Midbrain (tissue), 1 donor: ENCODE measurements around the gene CDH23.
"Not testable (repeated sequence)": the region's sequence is repeated elsewhere in the genome, so short reads cannot be mapped to it uniquely, and the experiment has no call there.

Experiments
- DNase-seq: peaks from one replicate; lab custom pipeline; 2025; lab: John Stamatoyannopoulos, UW

The CDH23 gene

GRCh38 chr10:71838264-71839211 is 441.8 kb downstream of the CDH23 start:
- no peak for DNase-seq

- peak; percentile 84 for DNase-seq
These were observed 443.6 kb downstream of the CDH23 start for GRCh38 chr10:71840177-71840957.

DNA sequence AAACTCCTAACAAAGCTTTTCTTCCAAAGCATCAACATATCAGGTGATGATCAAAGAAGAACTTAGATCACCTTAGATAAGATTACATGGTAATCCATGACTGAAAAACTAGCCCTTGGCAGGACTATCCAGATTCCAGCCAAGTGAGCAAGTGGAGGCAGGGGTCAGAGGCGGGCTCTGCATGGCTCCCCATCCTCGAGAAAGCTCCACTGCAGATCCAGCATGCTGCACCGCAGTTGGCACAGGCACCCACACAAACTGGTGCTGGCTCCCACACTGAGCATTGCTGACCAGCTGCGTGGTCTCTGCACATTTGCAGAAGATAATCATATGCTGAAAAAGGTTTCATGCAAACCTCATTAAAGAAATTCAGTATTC is 444.2 kb downstream of the CDH23 start:
- DNase-seq = no peak

DNA sequence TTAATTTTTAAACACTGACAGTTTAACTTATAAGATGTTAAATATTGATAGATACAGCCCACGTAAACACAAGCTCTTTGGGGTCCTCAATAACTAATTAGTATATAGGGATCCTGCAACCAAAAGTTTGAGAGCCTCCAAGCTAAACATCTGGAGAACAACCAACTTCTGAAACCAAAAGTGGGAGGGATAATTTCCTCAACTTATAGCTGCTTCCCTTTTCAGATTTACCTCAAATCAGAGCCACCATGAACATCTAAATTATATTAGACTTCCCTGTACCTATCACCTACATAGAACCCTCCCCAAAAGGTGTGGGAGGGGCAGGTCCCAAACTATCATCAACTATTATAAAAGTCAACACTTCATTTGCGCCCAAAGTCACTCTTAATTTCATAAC is 445.7 kb downstream of the CDH23 start:
- DNase-seq = no peak

DNA sequence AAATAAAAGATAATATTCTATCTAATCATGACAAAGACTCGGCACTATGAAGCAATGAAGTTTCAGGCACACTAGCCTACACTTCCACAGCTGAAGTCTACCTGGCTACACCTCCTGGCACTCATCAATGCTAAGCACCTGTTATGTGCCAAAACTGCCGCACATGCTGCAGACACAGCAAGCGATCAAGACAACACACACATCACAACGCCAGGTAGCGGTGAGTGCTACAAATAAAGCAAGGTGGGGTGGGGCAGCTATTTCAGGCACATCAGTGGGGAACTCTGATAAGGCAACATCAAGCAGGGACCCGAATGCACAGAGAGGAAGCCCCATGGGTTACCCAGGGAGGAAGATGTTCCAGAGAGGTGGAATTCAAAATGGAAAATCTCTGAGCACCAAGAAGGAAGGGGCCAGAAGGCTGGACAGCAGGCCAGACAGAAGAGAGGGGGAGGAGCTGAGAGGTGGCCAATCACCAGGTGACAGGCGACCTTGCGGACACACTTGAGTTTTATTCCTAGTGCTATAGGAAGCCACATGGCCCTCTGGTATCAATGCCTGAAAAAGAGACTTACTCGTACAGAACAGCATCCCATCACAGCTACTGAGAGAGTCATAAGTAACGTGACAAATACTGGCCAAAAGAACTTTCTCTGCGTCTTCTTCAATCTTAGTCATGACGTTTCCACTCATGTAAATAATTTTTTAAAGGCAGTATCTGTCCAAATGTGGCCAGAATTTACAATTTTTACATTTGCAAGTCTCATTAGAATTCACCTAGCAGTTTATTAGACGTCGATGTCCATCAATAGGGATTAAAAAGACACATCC is 446.4 kb downstream of the CDH23 start:
- no peak for DNase-seq

DNA sequence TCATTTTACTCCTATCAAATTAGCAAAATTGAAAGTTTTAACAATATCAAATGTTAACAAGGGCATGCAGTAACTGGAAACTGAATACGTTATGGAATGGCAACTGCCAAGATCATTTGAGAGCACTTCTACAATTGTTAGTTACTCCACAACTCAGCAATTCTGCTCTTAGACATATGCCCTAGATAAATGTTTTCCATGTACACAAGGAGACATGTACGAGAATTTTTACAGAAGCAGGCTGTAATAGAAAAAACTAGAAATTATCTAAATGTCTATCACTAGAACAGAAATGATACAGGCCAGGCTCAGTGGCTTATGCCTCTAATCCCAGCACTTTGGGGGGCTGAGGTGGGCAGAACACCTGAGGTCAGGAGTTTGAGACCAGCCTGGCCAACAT is 447.4 kb downstream of the CDH23 start:
- no peak for DNase-seq

GRCh38 chr10:71844695-71845094 is 448.0 kb downstream of the CDH23 start:
- no peak for DNase-seq

DNA sequence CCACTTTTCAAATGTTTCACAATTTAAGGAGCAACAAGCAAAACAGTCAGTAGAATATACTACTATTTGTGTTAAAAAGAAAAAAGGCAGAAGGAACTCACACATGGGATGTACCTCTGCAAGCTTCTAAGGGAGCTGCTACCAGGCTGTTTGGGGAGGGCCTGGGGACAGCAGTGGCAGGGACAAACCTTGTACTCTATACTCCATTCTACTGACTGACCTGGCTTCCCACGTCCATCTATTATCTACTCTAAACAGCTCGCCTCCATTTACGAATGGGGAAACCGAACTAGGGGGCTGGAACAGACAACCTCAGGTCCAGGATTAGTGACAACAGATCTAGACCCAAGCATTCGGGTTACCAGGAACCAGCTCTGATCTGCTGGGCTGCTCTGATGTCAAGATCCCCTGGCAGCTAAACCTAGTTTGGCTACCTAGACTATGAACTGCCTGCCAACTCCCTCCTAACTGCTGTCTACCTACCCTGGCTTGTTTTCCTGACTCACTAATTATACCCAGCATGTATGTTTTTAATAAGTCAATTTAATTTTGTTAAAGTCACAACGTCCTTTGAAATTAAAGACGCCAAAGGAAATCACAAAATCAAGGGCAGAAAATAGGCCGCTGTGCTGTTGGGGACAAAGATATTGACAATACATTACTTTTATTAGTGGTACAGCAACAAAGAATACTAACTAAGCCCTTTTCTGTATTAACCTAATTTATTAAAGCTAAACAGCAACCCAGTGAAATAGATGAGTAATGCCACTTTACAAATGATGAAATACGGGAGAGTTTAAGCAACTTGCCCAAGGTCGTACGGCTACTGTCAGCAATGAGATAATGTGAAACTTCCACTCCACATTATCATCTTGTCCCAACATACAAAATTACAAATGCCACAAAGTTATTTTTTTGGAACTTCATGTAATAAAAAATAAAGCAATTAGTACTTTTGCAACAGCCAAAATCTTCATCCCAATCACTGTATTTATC is 449.0 kb downstream of the CDH23 start:
- no peak for DNase-seq

GRCh38 chr10:71846816-71847215 is 450.1 kb downstream of the CDH23 start:
- DNase-seq = no peak

DNA sequence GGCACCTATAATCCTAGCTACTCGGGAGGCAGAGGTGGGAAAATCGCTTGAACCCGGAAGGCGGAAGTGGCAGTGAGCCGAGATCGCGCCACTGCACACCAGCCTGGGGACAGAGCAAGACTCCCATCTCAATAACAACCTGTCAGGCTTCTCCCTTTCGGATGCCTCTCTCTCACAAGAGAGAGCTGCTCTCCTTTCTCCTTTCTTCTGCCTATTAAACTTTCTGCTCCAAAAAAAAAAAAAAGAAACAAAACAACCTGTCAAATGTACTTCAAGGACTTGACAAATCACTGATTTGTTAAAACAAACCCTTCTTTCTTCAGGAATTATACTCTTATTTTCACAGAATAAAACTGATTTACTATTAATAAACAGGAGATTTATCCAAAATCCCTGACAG is 450.7 kb downstream of the CDH23 start:
- no peak for DNase-seq

DNA sequence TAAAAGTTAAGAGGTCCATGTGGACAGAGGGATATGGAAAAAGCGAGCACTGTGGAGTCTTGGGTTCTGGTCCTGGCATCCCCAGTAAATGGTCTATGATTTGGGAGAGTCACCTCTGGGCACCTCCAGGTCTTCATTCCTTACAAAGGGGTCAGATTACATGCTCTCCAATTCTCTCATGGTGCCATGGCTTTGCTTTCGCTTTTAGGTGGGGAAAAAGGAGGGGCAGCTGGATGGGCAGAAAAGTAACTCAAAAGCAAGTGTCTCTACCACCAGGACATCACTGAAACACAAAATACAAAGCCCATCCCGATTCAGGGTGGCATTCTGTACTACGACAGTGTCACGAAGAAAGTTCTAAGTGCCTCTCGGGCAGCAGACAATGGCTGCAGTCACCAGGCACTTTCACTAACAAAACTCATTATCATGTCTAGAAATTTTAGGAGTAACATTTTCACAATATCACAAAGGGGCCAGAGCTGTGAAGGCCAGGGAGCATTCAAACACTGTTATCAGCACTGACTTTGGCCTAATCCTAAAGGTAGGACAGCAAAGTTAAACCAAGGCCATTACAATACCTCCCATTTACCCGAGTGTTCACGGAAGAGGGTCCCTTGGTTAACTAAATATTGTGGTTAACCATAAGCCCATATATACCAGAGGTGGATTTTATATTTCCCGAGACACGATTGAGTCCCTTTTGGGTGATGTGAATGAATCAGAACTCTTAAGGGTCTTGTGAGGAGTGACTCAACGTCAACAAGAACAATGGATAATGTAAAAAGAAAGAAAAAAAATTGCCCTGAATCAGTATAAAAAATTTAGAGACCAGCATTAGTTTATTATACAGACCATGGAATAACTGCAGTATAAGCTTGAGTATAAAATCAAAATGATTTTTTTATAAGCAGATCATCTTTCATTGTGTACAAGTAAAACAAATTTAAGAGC is 451.9 kb downstream of the CDH23 start:
- no peak for DNase-seq

- no peak for DNase-seq
These were observed 452.8 kb downstream of the CDH23 start for GRCh38 chr10:71849461-71849908.

- no peak for DNase-seq
These were observed 453.5 kb downstream of the CDH23 start for GRCh38 chr10:71850021-71850742.

DNA sequence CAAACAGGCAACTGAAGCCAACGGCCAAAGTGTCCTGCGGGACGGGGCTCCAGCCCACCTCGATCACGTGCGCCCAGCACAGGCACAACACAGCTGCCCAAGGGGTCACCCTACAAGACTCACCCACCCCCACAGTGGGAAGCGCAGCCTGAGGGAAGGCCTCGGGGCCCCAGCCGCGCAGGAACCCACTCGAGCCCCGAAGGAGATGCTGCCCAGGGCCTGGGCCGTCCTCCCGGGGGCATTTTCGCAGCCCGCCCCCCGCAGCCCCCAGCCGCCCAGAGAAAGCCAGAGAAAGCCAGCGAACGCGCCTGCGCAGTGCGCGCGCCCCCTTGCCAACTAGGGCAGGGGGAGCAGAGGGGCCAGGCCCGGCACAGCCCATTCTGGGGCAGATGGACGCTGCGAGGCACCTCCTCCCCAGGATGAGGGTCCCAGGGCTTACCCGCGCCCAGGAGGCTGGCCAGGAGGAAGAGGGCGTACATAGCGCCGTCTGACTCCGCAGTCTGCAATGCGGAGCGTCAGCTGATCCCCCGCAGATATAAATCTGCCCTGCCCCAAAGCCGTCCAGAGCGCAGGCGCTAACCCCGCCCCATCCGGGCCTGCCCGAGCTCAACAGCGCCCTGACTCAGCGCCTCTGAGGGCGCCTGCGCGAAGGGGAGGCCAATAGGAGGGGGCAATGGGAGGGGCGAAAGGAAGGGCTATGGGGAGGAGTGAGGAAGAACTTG is 454.2 kb downstream of the CDH23 start, which contains the start of gene PSAP:
Gene PSAP, minus strand, starts transcription at position 509 of the 722 bp plus-strand sequence. Its CDS starts 30 bp downstream, at position 479.
- DNase-seq = peak; percentile 97

DNA sequence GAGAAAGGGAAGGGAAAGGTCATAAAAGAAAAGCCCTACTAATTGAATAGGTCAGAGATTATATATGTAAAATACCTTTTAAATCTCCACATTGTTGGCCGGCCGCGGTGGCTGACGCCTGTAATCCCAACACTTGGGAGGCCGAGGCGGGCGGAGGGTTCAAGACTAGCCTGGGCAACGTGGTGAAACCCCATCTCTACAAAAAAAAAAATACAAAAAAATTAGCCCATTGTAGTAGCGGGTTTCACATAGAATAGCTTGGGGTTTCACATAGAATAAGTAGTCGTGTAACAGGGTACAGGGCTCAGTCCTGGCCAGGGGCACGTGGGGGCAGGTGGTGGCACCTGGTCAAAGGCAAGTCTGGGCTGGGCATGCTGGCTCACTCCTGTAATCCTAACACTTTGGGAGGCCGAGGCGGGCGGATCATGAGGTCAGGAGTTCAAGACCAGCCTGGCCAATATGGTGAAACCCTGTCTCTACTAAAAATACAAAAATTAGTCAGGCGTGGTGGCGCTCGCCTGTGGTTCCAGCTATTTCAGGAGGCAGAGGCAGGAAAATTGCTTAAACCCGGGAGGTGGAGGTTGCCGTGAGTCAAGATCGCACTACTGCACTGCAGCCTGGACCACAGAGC is 454.9 kb downstream of the CDH23 start:
- not testable (repeated sequence) for DNase-seq

- DNase-seq = no peak
These were observed 455.7 kb downstream of the CDH23 start for GRCh38 chr10:71852355-71852937.

DNA sequence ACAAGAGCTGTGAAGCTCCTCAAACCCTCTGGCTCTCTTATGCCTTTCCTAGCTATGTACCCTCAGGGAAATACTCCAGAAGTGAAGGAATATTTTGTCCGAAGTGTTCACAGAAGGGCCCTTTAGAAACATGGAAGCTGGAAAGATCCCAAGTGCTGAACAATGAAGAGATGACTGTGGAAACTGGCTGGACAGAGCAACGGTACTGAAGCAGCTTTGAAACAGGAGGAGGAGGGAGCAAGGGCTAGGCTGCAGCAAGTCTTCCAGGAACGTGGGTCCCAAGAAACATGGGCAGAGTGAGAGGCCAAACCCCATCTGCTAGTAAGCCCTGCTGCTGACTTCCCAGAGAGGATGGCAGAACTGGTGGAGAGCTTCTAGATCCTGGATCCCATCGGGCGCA is 457.3 kb downstream of the CDH23 start:
- DNase-seq = peak; percentile 80
